Adipocyte (in vitro differentiated cells): ENCODE results near the gene TFRC.
"Not testable (repeated sequence)": the region's sequence is repeated elsewhere in the genome, so short reads cannot be mapped to it uniquely, and the experiment has no call there.

Experiments
- DNase-seq: peaks from one replicate; pipeline ENCODE4 v3.0.0-alpha.2; 2015; ENCODE audit warnings: low read depth
- H3K27me3 ChIP-seq: replicated peaks from 2 replicates; pipeline ENCODE4 v1.7.0; 2013; ENCODE audit warnings: mild to moderate bottlenecking, low read length, moderate library complexity; ENCODE audit not compliant: control insufficient read depth, insufficient read depth
- H3K36me3 ChIP-seq: 2 replicates; pipeline ENCODE4 v1.7.0; 2013; ENCODE audit warnings: low read length, mild to moderate bottlenecking, moderate library complexity; ENCODE audit not compliant: control insufficient read depth, insufficient read depth, severe bottlenecking
- H3K4me1 ChIP-seq: 2 replicates; pipeline ENCODE4 v1.7.0; 2013; ENCODE audit warnings: mild to moderate bottlenecking, low read length, moderate library complexity; ENCODE audit not compliant: control insufficient read depth, insufficient read depth
- H3K4me3 ChIP-seq: 2 replicates; pipeline ENCODE4 v1.7.0; 2013; ENCODE audit warnings: mild to moderate bottlenecking, low read length, moderate library complexity
- H3K9ac ChIP-seq: 2 replicates; pipeline ENCODE4 v1.7.0; 2013; ENCODE audit warnings: mild to moderate bottlenecking, low read length, moderate library complexity
- H3K9me3 ChIP-seq: 2 replicates; pipeline ENCODE4 v1.7.0; 2013; ENCODE audit warnings: mild to moderate bottlenecking, low read length, moderate library complexity; ENCODE audit not compliant: control insufficient read depth

TFRC gene

GRCh38 chr3:196001240-196001639 is 80.7 kb downstream of the TFRC start:
- peaks cover 37% of the 10 kb centered on the region for H3K27me3 ChIP-seq
- H3K4me1 ChIP-seq, DNase-seq, H3K4me3 ChIP-seq, H3K36me3 ChIP-seq, H3K9ac ChIP-seq, H3K9me3 ChIP-seq: not testable (repeated sequence)

- not testable (repeated sequence) for H3K36me3 ChIP-seq, H3K4me3 ChIP-seq, H3K4me1 ChIP-seq, H3K9me3 ChIP-seq, DNase-seq, H3K9ac ChIP-seq
- peaks cover 37% of the 10 kb centered on the region for H3K27me3 ChIP-seq
Observed at GRCh38 chr3:196000360-196000950, 81.4 kb downstream of the TFRC start.

- H3K9me3 ChIP-seq: no peaks in the 10 kb centered on the region
- H3K9ac ChIP-seq: no peak overlapping the region
- DNase-seq: no peak
- H3K36me3 ChIP-seq: no peaks in the 10 kb centered on the region
- H3K27me3 ChIP-seq: peaks cover 37% of the 10 kb centered on the region
- H3K4me3 ChIP-seq: no peak overlapping the region
- no peaks in the 10 kb centered on the region for H3K4me1 ChIP-seq
Observed at GRCh38 chr3:195999896-196000295, 82.0 kb downstream of the TFRC start.
